ENCODE results near the gene SDK2. TPM values are rescaled to one million over a fixed set of nuclear protein-coding genes. Genes with fewer than 3 reads are reported as not detected.

SDK2 gene
- total and polyA plus RNA-seq, 2 of the 8 experiments (the other 6 are each of a cell fraction or from before 2014, with no cell fraction given), result 3.9 to 4.1 TPM

- Histone ChIP-seq H3K56ac (replicated peaks; ENCODE audit: insufficient read length, low read depth, low read length) (no peak overlapping the region), H4K91ac (replicated peaks; ENCODE audit: insufficient read length, low read length) (no peak overlapping the region), H3K79me1 (ENCODE audit: low read depth, low read length) (peaks cover 2% of the 10 kb centered on the region; the same call in 1 of the 2 replicates), H3K4me1 (replicated peaks in 1 of 4; ENCODE audit: control insufficient read depth in 3 of 4, insufficient read depth in 4 of 4, low read length in 3 of 4) (peaks cover 0 to 2% (median 0%) of the 10 kb centered on the region in 4 experiments; a peak in 2 of 7 replicates), H2BK120ac (replicated peaks; ENCODE audit: low read depth, low read length) (no peak overlapping the region), H2BK20ac (ENCODE audit: low read length) (no peak overlapping the region; the same call in 1 of the 2 replicates), H3K4me2 (ENCODE audit: insufficient read depth in 1 of 2, low read depth in 2 of 2, low read length in 2 of 2) (no peak overlapping the region), H3K36me3 (ENCODE audit: control insufficient read depth in 2 of 4, insufficient read depth in 4 of 4, low read length in 3 of 4) (no peaks in the 10 kb centered on the region), H2BK15ac (ENCODE audit: low read length) (peak overlapping the region; percentile 95; the same call in 1 of the 2 replicates), H2BK5ac (ENCODE audit: low read depth, low read length) (no peak overlapping the region), H3K23ac (ENCODE audit: insufficient read length) (no peak overlapping the region), H3K23me2 (ENCODE audit: low read depth, low read length) (no peaks in the 10 kb centered on the region), H3K4ac (replicated peaks; ENCODE audit: insufficient read length, low read depth, low read length) (no peak overlapping the region), H3K14ac (ENCODE audit: insufficient read length) (no peak overlapping the region), H3K4me3 (ENCODE audit: extremely low read depth in 1 of 4, insufficient read depth in 2 of 4, low read depth in 3 of 4, low read length in 4 of 4) (no peak overlapping the region), H4K20me1 (replicated peaks in 1 of 2; ENCODE audit: control insufficient read depth in 1 of 2, insufficient read depth in 2 of 2, low read length in 2 of 2) (no peaks in the 10 kb centered on the region), H3K79me2 (ENCODE audit: control insufficient read depth in 1 of 2, insufficient read depth in 2 of 2, low read length in 2 of 2) (no peaks in the 10 kb centered on the region), H4K8ac (ENCODE audit: extremely low read depth, insufficient read depth, low read length) (no peak overlapping the region), H3K9ac (replicated peaks in 1 of 4; ENCODE audit: extremely low read depth in 1 of 4, low read depth in 3 of 4, low read length in 3 of 4) (no peak overlapping the region), H3K27ac (ENCODE audit: low read depth, low read length) (no peak overlapping the region), H3K27me3 (replicated peaks in 1 of 4; ENCODE audit: control insufficient read depth in 3 of 4, extremely low read depth in 1 of 4, insufficient read depth in 3 of 4, low read length in 3 of 4) (no peaks in the 10 kb centered on the region), H3K9me3 (ENCODE audit: insufficient read depth in 2 of 2, low read depth in 1 of 2, low read length in 1 of 2) (no peaks in the 10 kb centered on the region), H4K5ac (ENCODE audit: insufficient read length, low read depth, low read length) (no peak overlapping the region), H2AK5ac (ENCODE audit: low read depth, low read length) (no peak overlapping the region), H3K18ac (ENCODE audit: extremely low read depth, low read length) (no peak overlapping the region), H2AFZ (ENCODE audit: low read length) (no peak overlapping the region), H2BK12ac (ENCODE audit: low read depth, low read length) (0 out of 2 replicates have a peak overlapping the region, but pooled peaks have one; percentile 63)
- no peak for FAIRE-seq
- ChIA-PET CTCF (ENCODE audit: partially characterized antibody) (interaction anchor here (1.4 kb wide), 2 partner anchors 9 to 22 kb away, joined by 3 to 8 read pairs; no protein-coding TSS in a partner anchor), POLR2A (ENCODE audit: partially characterized antibody) (no interaction called here)
- no peak for TF ChIP-seq RFX5 (IDR thresholded peaks at IDR 0.05; ENCODE audit: borderline replicate concordance, low read depth, low read length)
- 87% methylated on average over 15 of the region's 15 CpGs; no CpG with 5 or more reads in 1 of the 2 experiments for WGBS, 2 experiments (ENCODE audit: extremely low coverage in 1 of 2, insufficient coverage in 1 of 2, insufficient read length in 1 of 2, insufficient replicate concordance in 2 of 2, low coverage in 1 of 2, low lambda C conversion rate in 2 of 2, missing lambda C conversion rate in 1 of 2)
- no peak for DNase-seq (ENCODE audit: low read depth in 1 of 2, low spot score in 2 of 2)
Measured at GRCh38 chr17:73575470-73576221, 68.6 kb downstream of the SDK2 start.
